Spleen (tissue), 7 donors: ENCODE measurements around the gene ZNF782.

Experiments
- POLR2AphosphoS5 ChIP-seq, 3 donors: sonication (generic); formaldehyde crosslinking; IDR thresholded peaks; one replicate each; pipeline ENCODE4 v1.5.1; 2017; ENCODE audit warnings: antibody characterized with exemption in 3 of 3
- TF ChIP-seq, protein P1 (sequence below), 11 experiments: fragments of 200-600 bp in 7 of 11; fragments of 450-650 bp in 4 of 11; sonication (generic) in 4 of 11; IDR thresholded peaks in 8 of 11; conservative IDR thresholded peaks in 3 of 11; 1 replicate in 7 of 11; 2 replicates in 4 of 11; pipeline versions ENCODE4 v1.4.0 to v1.8.0; 2016 to 2021; ENCODE audit warnings: antibody characterized with exemption in 11 of 11, inconsistent platforms in 4 of 11, mild to moderate bottlenecking in 1 of 11
- donor health status: DM: no; HTN: no; CAD: no; lungs with moderate emphysema.
- donor health status: DM: no; HTN: no; CAD: no.
- donor health status: DM: no; HTN: no; CAD: no.

GRCh38 chr9:96885424-96885823 lies 31.1 kb upstream of the ZNF782 start:
- TF ChIP-seq, protein P1, sequence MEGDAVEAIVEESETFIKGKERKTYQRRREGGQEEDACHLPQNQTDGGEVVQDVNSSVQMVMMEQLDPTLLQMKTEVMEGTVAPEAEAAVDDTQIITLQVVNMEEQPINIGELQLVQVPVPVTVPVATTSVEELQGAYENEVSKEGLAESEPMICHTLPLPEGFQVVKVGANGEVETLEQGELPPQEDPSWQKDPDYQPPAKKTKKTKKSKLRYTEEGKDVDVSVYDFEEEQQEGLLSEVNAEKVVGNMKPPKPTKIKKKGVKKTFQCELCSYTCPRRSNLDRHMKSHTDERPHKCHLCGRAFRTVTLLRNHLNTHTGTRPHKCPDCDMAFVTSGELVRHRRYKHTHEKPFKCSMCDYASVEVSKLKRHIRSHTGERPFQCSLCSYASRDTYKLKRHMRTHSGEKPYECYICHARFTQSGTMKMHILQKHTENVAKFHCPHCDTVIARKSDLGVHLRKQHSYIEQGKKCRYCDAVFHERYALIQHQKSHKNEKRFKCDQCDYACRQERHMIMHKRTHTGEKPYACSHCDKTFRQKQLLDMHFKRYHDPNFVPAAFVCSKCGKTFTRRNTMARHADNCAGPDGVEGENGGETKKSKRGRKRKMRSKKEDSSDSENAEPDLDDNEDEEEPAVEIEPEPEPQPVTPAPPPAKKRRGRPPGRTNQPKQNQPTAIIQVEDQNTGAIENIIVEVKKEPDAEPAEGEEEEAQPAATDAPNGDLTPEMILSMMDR (IDR thresholded peaks at IDR 0.05 in 8 of 11, conservative IDR thresholded peaks at IDR 0.05 in 3 of 11), result no peak
- no peak for TF ChIP-seq POLR2AphosphoS5 (IDR thresholded peaks at IDR 0.05)
